ENCODE measurements around the gene SNCB. TPM values are rescaled to one million over a fixed set of nuclear protein-coding genes. Genes with fewer than 3 reads are reported as not detected.

The SNCB gene
- total RNA-seq, 1 experiment from 2014 or later, result not detected

DNA sequence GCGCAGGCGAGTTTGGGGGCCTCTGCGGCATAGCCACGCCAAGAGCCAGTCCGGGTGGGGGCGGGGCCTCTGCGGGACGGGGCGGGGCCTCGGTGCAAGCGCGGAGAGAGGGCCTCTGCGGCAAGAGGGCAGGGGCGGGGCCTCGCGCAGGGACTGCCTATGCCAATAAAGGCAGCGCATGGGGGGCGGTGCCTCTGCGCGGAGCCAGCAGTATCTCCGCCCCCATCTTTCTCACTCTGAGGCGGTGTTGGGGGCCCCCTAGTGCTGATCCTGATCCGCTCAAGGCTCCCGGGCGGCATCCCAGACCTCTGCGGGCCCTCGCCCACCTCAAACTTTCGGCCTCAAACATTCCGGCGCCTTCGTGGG is 11.1 kb downstream of the SNCB start:
- H3K9ac ChIP-seq (ENCODE audit: low read length), result no peak overlapping the region
- no peak overlapping the region for H3K27ac ChIP-seq (ENCODE audit: low read depth, low read length)
- no peaks in the 10 kb centered on the region for H3K79me2 ChIP-seq (ENCODE audit: insufficient read depth, low read length)
- peak; percentile 99 for ATAC-seq
- TF ChIP-seq SP1 (IDR thresholded peaks at IDR 0.05; ENCODE audit: low read depth) (no peak; the same call in 1 of the 2 replicates), JUND (IDR thresholded peaks at IDR 0.05) (no peak), EGR1 (IDR thresholded peaks at IDR 0.05; ENCODE audit: low read depth) (peak; percentile 61; the same call in 1 of the 2 replicates), POLR2AphosphoS5 (IDR thresholded peaks at IDR 0.05; ENCODE audit: low read depth, low read length) (0 out of 2 replicates have a peak, but pooled peaks have one; percentile 22), CEBPB (IDR thresholded peaks at IDR 0.05; ENCODE audit: low read depth) (no peak), ZFX (IDR thresholded peaks at IDR 0.05) (no peak), ELF1 (IDR thresholded peaks at IDR 0.05; ENCODE audit: borderline replicate concordance, low read depth) (no peak), RAD21 (IDR thresholded peaks at IDR 0.05; ENCODE audit: low read depth) (peak; percentile 95), POLR2A (IDR thresholded peaks at IDR 0.05; ENCODE audit: borderline replicate concordance, extremely low read depth, insufficient read depth, insufficient read length) (no peak), FOSL1 (IDR thresholded peaks at IDR 0.05; ENCODE audit: low read depth) (no peak), SRF (IDR thresholded peaks at IDR 0.05; ENCODE audit: low read depth) (no peak), YY1 (IDR thresholded peaks at IDR 0.05; ENCODE audit: extremely low read depth, insufficient replicate concordance, low read depth, low read length) (peak; percentile 21), EZH2 (IDR thresholded peaks at IDR 0.05) (no peak)
- TF ChIP-seq, protein P1, sequence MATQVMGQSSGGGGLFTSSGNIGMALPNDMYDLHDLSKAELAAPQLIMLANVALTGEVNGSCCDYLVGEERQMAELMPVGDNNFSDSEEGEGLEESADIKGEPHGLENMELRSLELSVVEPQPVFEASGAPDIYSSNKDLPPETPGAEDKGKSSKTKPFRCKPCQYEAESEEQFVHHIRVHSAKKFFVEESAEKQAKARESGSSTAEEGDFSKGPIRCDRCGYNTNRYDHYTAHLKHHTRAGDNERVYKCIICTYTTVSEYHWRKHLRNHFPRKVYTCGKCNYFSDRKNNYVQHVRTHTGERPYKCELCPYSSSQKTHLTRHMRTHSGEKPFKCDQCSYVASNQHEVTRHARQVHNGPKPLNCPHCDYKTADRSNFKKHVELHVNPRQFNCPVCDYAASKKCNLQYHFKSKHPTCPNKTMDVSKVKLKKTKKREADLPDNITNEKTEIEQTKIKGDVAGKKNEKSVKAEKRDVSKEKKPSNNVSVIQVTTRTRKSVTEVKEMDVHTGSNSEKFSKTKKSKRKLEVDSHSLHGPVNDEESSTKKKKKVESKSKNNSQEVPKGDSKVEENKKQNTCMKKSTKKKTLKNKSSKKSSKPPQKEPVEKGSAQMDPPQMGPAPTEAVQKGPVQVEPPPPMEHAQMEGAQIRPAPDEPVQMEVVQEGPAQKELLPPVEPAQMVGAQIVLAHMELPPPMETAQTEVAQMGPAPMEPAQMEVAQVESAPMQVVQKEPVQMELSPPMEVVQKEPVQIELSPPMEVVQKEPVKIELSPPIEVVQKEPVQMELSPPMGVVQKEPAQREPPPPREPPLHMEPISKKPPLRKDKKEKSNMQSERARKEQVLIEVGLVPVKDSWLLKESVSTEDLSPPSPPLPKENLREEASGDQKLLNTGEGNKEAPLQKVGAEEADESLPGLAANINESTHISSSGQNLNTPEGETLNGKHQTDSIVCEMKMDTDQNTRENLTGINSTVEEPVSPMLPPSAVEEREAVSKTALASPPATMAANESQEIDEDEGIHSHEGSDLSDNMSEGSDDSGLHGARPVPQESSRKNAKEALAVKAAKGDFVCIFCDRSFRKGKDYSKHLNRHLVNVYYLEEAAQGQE (IDR thresholded peaks at IDR 0.05; ENCODE audit: low read depth), result no peak
- TF ChIP-seq, protein P2, sequence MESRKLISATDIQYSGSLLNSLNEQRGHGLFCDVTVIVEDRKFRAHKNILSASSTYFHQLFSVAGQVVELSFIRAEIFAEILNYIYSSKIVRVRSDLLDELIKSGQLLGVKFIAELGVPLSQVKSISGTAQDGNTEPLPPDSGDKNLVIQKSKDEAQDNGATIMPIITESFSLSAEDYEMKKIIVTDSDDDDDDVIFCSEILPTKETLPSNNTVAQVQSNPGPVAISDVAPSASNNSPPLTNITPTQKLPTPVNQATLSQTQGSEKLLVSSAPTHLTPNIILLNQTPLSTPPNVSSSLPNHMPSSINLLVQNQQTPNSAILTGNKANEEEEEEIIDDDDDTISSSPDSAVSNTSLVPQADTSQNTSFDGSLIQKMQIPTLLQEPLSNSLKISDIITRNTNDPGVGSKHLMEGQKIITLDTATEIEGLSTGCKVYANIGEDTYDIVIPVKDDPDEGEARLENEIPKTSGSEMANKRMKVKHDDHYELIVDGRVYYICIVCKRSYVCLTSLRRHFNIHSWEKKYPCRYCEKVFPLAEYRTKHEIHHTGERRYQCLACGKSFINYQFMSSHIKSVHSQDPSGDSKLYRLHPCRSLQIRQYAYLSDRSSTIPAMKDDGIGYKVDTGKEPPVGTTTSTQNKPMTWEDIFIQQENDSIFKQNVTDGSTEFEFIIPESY (IDR thresholded peaks at IDR 0.05; ENCODE audit: extremely low read depth, insufficient replicate concordance, low read length), result no peak
- TF ChIP-seq, protein P3, sequence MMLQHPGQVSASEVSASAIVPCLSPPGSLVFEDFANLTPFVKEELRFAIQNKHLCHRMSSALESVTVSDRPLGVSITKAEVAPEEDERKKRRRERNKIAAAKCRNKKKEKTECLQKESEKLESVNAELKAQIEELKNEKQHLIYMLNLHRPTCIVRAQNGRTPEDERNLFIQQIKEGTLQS (IDR thresholded peaks at IDR 0.05), result no peak
- TF ChIP-seq, protein P4, sequence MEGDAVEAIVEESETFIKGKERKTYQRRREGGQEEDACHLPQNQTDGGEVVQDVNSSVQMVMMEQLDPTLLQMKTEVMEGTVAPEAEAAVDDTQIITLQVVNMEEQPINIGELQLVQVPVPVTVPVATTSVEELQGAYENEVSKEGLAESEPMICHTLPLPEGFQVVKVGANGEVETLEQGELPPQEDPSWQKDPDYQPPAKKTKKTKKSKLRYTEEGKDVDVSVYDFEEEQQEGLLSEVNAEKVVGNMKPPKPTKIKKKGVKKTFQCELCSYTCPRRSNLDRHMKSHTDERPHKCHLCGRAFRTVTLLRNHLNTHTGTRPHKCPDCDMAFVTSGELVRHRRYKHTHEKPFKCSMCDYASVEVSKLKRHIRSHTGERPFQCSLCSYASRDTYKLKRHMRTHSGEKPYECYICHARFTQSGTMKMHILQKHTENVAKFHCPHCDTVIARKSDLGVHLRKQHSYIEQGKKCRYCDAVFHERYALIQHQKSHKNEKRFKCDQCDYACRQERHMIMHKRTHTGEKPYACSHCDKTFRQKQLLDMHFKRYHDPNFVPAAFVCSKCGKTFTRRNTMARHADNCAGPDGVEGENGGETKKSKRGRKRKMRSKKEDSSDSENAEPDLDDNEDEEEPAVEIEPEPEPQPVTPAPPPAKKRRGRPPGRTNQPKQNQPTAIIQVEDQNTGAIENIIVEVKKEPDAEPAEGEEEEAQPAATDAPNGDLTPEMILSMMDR (IDR thresholded peaks at IDR 0.05 in 2 of 3, conservative IDR thresholded peaks at IDR 0.05 in 1 of 3; ENCODE audit: borderline replicate concordance in 1 of 3, insufficient read depth in 1 of 3, low read depth in 2 of 3, low read length in 2 of 3), result peak; percentile 58 to 81 (median 70)
- TF ChIP-seq, protein P5, sequence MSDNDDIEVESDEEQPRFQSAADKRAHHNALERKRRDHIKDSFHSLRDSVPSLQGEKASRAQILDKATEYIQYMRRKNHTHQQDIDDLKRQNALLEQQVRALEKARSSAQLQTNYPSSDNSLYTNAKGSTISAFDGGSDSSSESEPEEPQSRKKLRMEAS (IDR thresholded peaks at IDR 0.05), result peak; percentile 65; the same call in 1 of the 2 replicates
- RAD21 ChIA-PET (ENCODE audit: low non-redundant PET in 1 of 2, low total read pairs in 2 of 2, uncharacterized antibody in 2 of 2, unreplicated experiment in 2 of 2), result no interaction called here
- no peaks in the 10 kb centered on the region for H3K36me3 ChIP-seq (ENCODE audit: control insufficient read depth in 1 of 2, insufficient read depth in 2 of 2, low read length in 2 of 2)
- peak overlapping the region; percentile 30 to 37 for H3K4me3 ChIP-seq (replicated peaks in 1 of 2; ENCODE audit: low read depth in 1 of 2, low read length in 2 of 2)
- H4K20me1 ChIP-seq (ENCODE audit: insufficient read depth), result no peaks in the 10 kb centered on the region
- POLR2A ChIA-PET, result no interaction called here
- H3K27me3 ChIP-seq (ENCODE audit: insufficient read depth, low read length), result no peaks in the 10 kb centered on the region
- peaks cover 15 to 27% of the 10 kb centered on the region in 2 experiments for H3K4me1 ChIP-seq (ENCODE audit: control insufficient read depth in 1 of 2, insufficient read depth in 2 of 2, low read length in 2 of 2)
- peak overlapping the region; percentile 71 for H3K4me2 ChIP-seq (ENCODE audit: low read length)
- H2AFZ ChIP-seq (ENCODE audit: low read depth, low read length, poor library complexity, severe bottlenecking), result peak overlapping the region; percentile 74
- BruUV-seq (replicated peaks), result no TSS peak
- CTCF ChIA-PET, result no interaction called here
- no peaks in the 10 kb centered on the region for H3K9me2 ChIP-seq (ENCODE audit: insufficient read depth)
- intact Hi-C loops (cut with micrococcal nuclease), result loop anchor here (1.0 kb wide), 2 partner anchors 45 to 203 kb away; partner anchors contain the start of gene CLTB
- H3K9me3 ChIP-seq (ENCODE audit: control insufficient read depth in 1 of 2, insufficient read depth in 1 of 2, low read depth in 1 of 2, low read length in 2 of 2), result no peaks in the 10 kb centered on the region
- DNase-seq (ENCODE audit: low read depth, low spot score), result peak; percentile 79

Measured in HCT116 (cell line).